Duodenal mucosa (tissue), 2 donors: ENCODE results near the gene EFTUD2.

Experiments used
- H3K27ac ChIP-seq: one replicate; pipeline ENCODE4 v1.7.0; 2013; ENCODE audit warnings: low read depth, low read length
- H3K27me3 ChIP-seq, 2 donors: one replicate each; pipeline ENCODE4 v1.7.0; 2013; ENCODE audit warnings: low read length in 2 of 2, control low read depth in 1 of 2; ENCODE audit not compliant: insufficient read depth in 2 of 2, control insufficient read depth in 1 of 2
- H3K36me3 ChIP-seq, 2 donors: one replicate each; pipeline ENCODE4 v1.7.0; 2013; ENCODE audit warnings: low read length in 2 of 2, control low read depth in 1 of 2; ENCODE audit not compliant: insufficient read depth in 2 of 2, control insufficient read depth in 1 of 2
- H3K4me1 ChIP-seq, 2 donors: one replicate each; pipeline ENCODE4 v1.7.0; 2013; ENCODE audit warnings: low read length in 2 of 2, control low read depth in 1 of 2; ENCODE audit not compliant: insufficient read depth in 2 of 2, control insufficient read depth in 1 of 2
- H3K4me3 ChIP-seq, 2 donors: one replicate each; pipeline ENCODE4 v1.7.0; 2013; ENCODE audit warnings: low read length in 2 of 2, low read depth in 1 of 2
- H3K9ac ChIP-seq, 2 donors: one replicate each; pipeline ENCODE4 v1.7.0; 2013; ENCODE audit warnings: low read length in 2 of 2, low read depth in 1 of 2
- H3K9me3 ChIP-seq, 2 donors: one replicate each; pipeline ENCODE4 v1.7.0; 2013; ENCODE audit warnings: low read length in 2 of 2, control low read depth in 1 of 2; ENCODE audit not compliant: control insufficient read depth in 1 of 2

Gene EFTUD2

DNA sequence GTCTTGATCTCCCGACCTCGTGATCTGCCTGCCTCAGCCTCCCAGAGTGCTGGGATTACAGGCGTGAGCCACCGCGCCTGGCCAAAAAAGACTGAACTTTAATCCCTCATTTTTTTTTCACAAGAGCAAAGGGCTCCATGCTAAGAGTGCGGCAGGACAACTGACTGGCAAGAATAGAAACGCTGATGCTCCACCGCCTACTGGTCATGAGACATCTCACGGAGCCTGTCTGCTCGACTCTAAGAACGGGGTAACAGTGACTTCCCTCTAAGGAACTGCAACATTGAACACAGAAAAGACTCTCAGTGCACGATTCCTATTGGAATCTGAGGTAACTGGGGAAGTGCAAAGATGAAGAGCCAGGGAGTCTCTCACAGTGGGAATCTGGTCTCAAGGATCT lies 27.7 kb downstream of the EFTUD2 start:
- Histone ChIP-seq H3K27ac (no peak overlapping the region), H3K4me1 (no peaks in the 10 kb centered on the region), H3K36me3 (peaks cover 56 to 76% of the 10 kb centered on the region in 2 donors), H3K9me3 (no peaks in the 10 kb centered on the region), H3K4me3 (no peak overlapping the region), H3K9ac (no peak overlapping the region), H3K27me3 (no peaks in the 10 kb centered on the region)

DNA sequence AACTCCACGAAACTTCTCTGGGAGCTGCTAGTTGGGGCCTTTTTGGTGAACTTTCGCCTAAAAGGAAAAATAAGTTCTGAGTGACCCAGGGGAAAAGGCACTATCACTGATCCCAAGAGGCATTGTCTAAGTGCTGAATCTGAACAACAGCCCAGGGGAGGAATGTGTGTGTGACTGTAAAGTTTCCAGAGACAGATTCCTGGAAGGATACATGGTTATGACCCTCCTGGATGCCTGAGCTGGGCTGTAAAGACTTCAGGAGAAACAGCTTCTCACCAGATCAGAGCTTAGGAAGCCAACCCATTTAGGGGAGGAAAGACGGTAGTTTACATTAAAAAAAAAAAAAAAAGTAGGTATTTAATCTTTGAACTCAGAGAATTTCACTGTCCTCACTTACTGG lies 31.4 kb downstream of the EFTUD2 start:
- Histone ChIP-seq H3K4me3 (no peak overlapping the region), H3K9ac (no peak overlapping the region), H3K4me1 (peaks cover 0 to 9% of the 10 kb centered on the region in 2 donors), H3K27me3 (no peaks in the 10 kb centered on the region), H3K9me3 (no peaks in the 10 kb centered on the region), H3K36me3 (peaks cover 48 to 76% of the 10 kb centered on the region in 2 donors), H3K27ac (no peak overlapping the region)

DNA sequence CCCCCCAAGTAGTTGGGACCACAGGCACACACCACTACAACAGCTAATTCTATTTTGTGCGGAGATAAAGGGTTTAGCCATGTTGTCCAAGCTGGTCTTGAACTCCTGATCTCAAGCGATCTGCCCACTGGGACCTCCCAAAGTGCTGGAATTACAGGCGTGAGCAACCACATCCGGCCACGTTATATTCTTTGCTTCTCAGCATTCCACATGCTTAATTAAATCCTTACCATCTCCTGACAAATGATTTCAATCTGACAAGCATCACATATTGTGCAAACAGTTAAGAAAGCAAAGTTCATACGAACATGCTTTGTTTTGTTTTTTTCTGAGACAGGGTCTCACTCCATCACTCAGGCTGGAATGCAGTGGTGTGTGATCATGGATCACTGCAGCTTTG lies 33.3 kb downstream of the EFTUD2 start:
- Histone ChIP-seq H3K9me3 (no peaks in the 10 kb centered on the region), H3K4me1 (peaks cover 5 to 13% of the 10 kb centered on the region in 2 donors), H3K4me3 (no peak overlapping the region), H3K27me3 (no peaks in the 10 kb centered on the region), H3K9ac (no peak overlapping the region), H3K27ac (no peak overlapping the region), H3K36me3 (peaks cover 42 to 80% of the 10 kb centered on the region in 2 donors)

DNA sequence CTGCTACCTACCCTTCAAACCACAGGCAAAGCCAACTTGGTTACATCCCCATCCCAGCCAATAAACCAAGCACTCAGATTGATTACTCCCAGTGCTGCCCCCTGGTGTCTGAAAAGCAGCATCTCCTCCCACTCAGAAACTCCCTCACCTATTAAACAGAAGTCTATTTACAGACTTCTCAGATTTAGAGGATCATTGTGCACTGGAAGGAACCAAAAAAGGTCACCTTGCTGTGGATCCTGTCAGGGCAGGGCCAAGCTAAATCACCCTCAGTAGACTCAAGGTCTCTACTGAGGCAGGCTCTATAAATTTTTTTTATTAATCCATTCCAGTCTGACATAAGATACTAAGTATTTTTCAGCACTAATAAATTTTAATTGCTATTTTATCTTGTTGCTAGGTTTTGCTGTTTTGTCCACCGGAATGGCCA lies 34.0 kb downstream of the EFTUD2 start:
- H3K9me3 ChIP-seq, result no peaks in the 10 kb centered on the region
- H3K27me3 ChIP-seq, result no peaks in the 10 kb centered on the region
- H3K27ac ChIP-seq, result no peak overlapping the region
- no peak overlapping the region for H3K4me3 ChIP-seq
- peaks cover 5 to 13% of the 10 kb centered on the region in 2 donors for H3K4me1 ChIP-seq
- H3K36me3 ChIP-seq, result peaks cover 42 to 83% of the 10 kb centered on the region in 2 donors
- no peak overlapping the region for H3K9ac ChIP-seq

DNA sequence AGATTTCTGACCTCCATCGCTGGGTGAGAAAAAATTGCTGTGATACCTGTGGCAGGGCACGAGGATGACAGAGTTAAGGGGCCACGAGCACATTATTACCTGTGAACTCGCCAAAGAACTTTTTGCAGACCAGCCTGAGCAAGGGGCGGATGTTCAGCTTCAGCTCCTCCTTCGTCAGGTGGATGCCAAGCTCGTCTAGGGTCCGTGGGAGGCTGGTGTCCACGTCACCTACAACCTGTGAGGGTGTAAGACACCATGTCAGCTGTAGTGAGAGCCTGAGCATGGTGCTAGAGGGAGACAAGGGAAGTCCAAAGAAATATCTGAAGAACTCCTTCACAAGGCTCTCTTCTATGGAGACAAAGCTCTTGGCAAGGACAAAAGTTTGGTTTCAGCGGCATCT lies 34.4 kb downstream of the EFTUD2 start:
- peaks cover 41 to 84% of the 10 kb centered on the region in 2 donors for H3K36me3 ChIP-seq
- H3K27ac ChIP-seq, result no peak overlapping the region
- peaks cover 5 to 13% of the 10 kb centered on the region in 2 donors for H3K4me1 ChIP-seq

DNA sequence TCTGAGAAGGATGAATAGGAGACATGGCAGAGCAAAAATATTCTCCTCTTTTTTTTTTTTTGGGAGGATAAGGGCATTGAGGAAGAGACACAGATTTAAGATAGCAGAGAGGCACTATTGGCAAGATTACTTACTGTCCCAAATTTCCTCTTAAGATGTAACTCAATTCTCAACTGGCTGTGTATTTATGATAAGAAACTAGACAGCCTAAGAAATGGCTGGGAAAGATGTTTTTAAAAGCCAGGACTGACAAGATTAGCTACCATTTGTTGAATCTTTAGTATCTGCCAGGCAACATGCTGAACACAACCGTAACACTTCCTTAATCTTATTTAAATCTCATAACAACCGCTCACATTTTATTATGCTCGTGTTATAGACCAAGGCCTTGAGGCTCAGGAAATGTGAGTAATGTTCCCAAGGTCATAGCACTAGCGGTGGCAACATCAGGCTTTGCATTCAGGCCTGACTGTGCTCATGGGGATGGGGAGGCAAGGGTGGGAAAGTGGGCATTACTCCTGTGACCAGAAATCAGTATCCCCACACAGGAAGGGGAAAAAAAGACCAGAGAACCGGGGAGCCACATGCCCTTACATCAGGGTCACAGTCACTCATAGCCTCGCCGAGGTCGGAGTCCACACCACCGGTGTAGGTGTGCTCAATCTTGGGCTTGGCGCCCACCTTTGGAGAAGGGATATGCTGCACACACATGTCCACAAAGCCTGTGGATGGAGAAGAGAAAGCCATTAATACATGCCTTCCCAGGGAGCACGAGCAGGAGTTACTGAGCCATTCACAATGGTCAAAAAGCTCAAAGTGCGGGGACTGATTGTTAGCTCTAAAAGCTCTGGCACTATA lies 36.0 kb downstream of the EFTUD2 start:
- no peaks in the 10 kb centered on the region for H3K9me3 ChIP-seq
- H3K4me3 ChIP-seq, result no peak overlapping the region
- peaks cover 5 to 13% of the 10 kb centered on the region in 2 donors for H3K4me1 ChIP-seq
- peaks cover 39 to 83% of the 10 kb centered on the region in 2 donors for H3K36me3 ChIP-seq
- no peak overlapping the region for H3K9ac ChIP-seq
- no peak overlapping the region for H3K27ac ChIP-seq
- no peaks in the 10 kb centered on the region for H3K27me3 ChIP-seq

More for the DNA sequence above, 34.4 kb downstream of the EFTUD2 start:
- no peaks in the 10 kb centered on the region for H3K27me3 ChIP-seq
- H3K9me3 ChIP-seq, result no peaks in the 10 kb centered on the region
- no peak overlapping the region for H3K9ac ChIP-seq
- no peak overlapping the region for H3K4me3 ChIP-seq

DNA sequence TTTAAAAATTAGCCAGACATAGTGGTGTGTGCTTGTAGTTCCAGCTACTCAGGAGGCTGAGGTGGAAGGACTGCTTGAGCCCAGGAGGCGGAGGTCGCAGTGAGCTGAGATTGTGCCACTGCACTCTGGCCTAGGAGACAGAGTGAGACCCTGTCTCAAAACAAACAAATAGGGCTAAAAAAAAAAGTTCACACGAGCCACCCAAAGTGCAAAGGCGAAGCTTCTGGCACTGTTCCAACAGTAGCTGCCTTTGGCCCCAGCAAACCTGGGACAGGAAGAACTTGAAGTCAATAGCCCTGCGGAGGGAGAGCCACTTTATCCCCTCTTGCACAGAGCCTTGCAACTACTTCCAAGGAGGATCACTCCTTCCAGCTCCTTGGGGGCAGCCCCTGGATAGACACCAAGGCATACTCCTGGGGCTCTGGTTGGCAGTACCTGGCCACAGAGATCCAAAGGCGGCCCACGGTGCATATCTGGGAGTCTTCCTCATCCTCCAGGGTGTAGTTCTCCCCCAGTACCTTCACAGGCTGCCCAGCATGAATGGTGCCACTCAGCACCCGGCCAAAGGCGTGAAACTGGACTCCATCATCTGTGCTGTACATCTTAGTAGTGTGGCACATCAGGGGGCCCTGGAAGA lies 36.8 kb downstream of the EFTUD2 start:
- H3K36me3 ChIP-seq, result peaks cover 40 to 84% of the 10 kb centered on the region in 2 donors
- no peak overlapping the region for H3K4me3 ChIP-seq
- H3K27ac ChIP-seq, result no peak overlapping the region
- no peaks in the 10 kb centered on the region for H3K27me3 ChIP-seq
- no peaks in the 10 kb centered on the region for H3K9me3 ChIP-seq
- H3K4me1 ChIP-seq, result peaks cover 5 to 13% of the 10 kb centered on the region in 2 donors
- no peak overlapping the region for H3K9ac ChIP-seq

DNA sequence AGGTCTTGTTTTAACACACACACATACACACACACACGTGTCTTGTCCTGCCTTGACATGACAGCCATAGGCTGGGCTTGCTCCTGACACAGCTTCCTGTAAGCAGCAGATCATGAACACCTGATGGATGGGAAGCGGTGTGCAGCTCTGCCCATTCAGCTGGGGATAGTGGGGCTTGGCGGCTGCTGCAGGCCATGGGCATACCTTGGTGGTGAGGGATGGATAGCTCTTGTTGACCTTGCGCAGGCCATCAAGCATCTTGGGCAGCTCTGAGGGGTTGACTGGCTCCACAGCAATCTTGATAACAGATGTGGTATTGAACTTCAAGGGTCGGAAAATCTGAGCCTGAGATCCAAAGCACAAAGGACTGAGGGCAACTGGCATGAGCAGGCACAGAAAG lies 39.5 kb downstream of the EFTUD2 start:
- H3K36me3 ChIP-seq, result peaks cover 41 to 94% of the 10 kb centered on the region in 2 donors
- H3K4me3 ChIP-seq, result no peak overlapping the region
- H3K27me3 ChIP-seq, result no peaks in the 10 kb centered on the region
- H3K4me1 ChIP-seq, result peaks cover 5 to 13% of the 10 kb centered on the region in 2 donors
- H3K27ac ChIP-seq, result no peak overlapping the region
- no peaks in the 10 kb centered on the region for H3K9me3 ChIP-seq
- H3K9ac ChIP-seq, result no peak overlapping the region

DNA sequence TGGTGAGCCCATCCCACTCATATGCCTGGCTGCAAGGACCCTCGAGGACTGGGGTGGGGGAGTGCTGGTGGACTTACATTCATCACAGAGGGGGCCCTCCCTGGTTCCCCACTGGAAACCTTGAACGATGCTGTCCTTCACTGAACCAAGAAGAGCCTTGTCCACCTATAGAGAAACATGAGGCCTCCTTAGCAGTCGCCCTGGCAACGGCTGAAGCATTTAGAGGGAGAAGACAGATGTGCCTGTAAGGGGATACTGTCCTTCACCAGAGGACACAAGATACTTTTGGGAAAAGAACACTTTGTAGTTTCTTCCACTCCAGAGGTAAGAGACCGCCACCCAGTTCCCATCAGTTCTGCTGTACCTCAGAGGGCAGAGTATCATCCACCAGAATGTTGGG lies 45.1 kb downstream of the EFTUD2 start:
- Histone ChIP-seq H3K36me3 (peaks cover 45 to 87% of the 10 kb centered on the region in 2 donors), H3K4me1 (no peaks in the 10 kb centered on the region), H3K27me3 (no peaks in the 10 kb centered on the region), H3K27ac (no peak overlapping the region), H3K4me3 (no peak overlapping the region), H3K9ac (no peak overlapping the region), H3K9me3 (no peaks in the 10 kb centered on the region)

DNA sequence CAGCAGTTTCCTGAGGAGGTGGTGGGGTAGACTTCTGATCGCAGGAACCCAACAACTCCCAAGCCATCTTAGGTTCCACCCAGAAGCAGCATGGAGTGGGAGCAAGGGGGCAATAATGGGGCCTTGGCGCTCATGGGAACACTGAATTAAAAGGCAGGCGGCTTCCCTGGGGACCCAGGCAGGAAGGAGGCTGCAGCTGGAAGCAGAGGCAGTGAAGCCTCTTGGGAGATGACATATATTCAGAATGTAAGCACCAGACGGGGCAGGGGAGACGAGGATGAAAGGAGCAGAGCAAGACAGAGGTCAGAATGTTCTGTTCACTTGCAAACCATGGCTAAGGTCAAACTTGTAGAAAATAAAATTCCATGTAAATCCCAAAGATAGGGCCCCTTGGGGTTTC lies 48.6 kb downstream of the EFTUD2 start:
- Histone ChIP-seq H3K27me3 (no peaks in the 10 kb centered on the region), H3K27ac (no peak overlapping the region), H3K4me1 (no peaks in the 10 kb centered on the region), H3K9ac (no peak overlapping the region), H3K4me3 (no peak overlapping the region), H3K9me3 (no peaks in the 10 kb centered on the region), H3K36me3 (peaks cover 30 to 55% of the 10 kb centered on the region in 2 donors)
